OCI-LY1 (cell line): ENCODE data around the gene CYP21A2.
"Not testable (repeated sequence)": the region's sequence is repeated elsewhere in the genome, so short reads cannot be mapped to it uniquely, and the experiment has no call there.

Experiments used
- CTCF ChIP-seq: fragments of 200-600 bp; sonication (generic), shearing (Covaris generic); IDR thresholded peaks from 2 replicates; pipeline ENCODE4 v1.5.1; 2017; ENCODE audit warnings: mild to moderate bottlenecking, antibody characterized with exemption, low read length, moderate library complexity, mixed read lengths
- EZH2 ChIP-seq: fragments of 200-600 bp; sonication (generic), shearing (Covaris generic); IDR thresholded peaks from 2 replicates; pipeline ENCODE4 v1.8.0; 2017; ENCODE audit warnings: borderline replicate concordance, mixed run types, mild to moderate bottlenecking, antibody characterized with exemption, low read length, moderate library complexity, mixed read lengths

DNA sequence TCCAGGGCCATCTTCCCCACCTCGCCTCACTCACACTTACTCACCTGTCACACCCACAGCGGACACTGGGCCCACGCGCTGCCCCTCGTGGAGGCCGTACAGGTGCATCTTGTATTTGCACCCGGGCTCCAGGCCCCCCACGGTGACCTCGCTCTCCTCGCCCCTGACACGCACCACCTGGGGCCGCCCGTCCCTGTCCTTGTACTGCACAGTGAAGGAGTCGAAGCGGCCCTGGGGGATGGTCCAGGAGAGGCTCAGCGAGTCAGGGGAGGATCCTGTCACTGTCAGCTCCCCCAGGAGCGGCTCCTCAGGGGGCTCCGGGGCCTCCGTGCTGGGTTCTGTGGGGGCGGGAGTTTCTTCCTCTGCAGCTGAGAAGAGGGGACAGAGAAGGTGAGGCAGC lies 14.4 kb downstream of the CYP21A2 start:
- TF ChIP-seq CTCF, EZH2: not testable (repeated sequence)
